ENCODE data around the gene COPE.

Gene COPE

GRCh38 chr19:18878858-18879578 lies 40.2 kb downstream of the COPE start:
- no peaks in the 10 kb centered on the region for H3K36me3 ChIP-seq
- H3K27me3 ChIP-seq, result no peaks in the 10 kb centered on the region
- no peak overlapping the region for H3K27ac ChIP-seq
- TF ChIP-seq CTCF (IDR thresholded peaks at IDR 0.05), result no peak
- no peak overlapping the region for H3K4me3 ChIP-seq (ENCODE audit: low read depth in 1 of 2, low read length in 1 of 2)
- no peaks in the 10 kb centered on the region for H3K9me3 ChIP-seq
- no peaks in the 10 kb centered on the region for H3K4me1 ChIP-seq (ENCODE audit: control insufficient read depth in 1 of 2, insufficient read depth in 1 of 2, low read depth in 1 of 2, low read length in 1 of 2)

GRCh38 chr19:18878058-18878797 lies 41.0 kb downstream of the COPE start:
- Histone ChIP-seq H3K27me3 (no peaks in the 10 kb centered on the region), H3K27ac (no peak overlapping the region), H3K9me3 (no peaks in the 10 kb centered on the region), H3K36me3 (no peaks in the 10 kb centered on the region), H3K4me1 (ENCODE audit: control insufficient read depth in 1 of 2, insufficient read depth in 1 of 2, low read depth in 1 of 2, low read length in 1 of 2) (no peaks in the 10 kb centered on the region), H3K4me3 (ENCODE audit: low read depth in 1 of 2, low read length in 1 of 2) (no peak overlapping the region)
- no peak for TF ChIP-seq CTCF (IDR thresholded peaks at IDR 0.05)

GRCh38 chr19:18876865-18877264 lies 42.3 kb downstream of the COPE start:
- no peaks in the 10 kb centered on the region for H3K4me1 ChIP-seq (ENCODE audit: control insufficient read depth in 1 of 2, insufficient read depth in 1 of 2, low read depth in 1 of 2, low read length in 1 of 2)
- H3K9me3 ChIP-seq, result no peaks in the 10 kb centered on the region
- H3K4me3 ChIP-seq (ENCODE audit: low read depth in 1 of 2, low read length in 1 of 2), result no peak overlapping the region
- no peak for TF ChIP-seq CTCF (IDR thresholded peaks at IDR 0.05)
- H3K27me3 ChIP-seq, result no peaks in the 10 kb centered on the region
- H3K27ac ChIP-seq, result no peak overlapping the region
- no peaks in the 10 kb centered on the region for H3K36me3 ChIP-seq

- Histone ChIP-seq H3K27me3 (peaks cover 8% of the 10 kb centered on the region), H3K4me1 (ENCODE audit: control insufficient read depth in 1 of 2, insufficient read depth in 1 of 2, low read depth in 1 of 2, low read length in 1 of 2) (no peaks in the 10 kb centered on the region), H3K27ac (no peak overlapping the region), H3K4me3 (ENCODE audit: low read depth in 1 of 2, low read length in 1 of 2) (no peak overlapping the region), H3K9me3 (no peaks in the 10 kb centered on the region), H3K36me3 (no peaks in the 10 kb centered on the region)
- no peak for TF ChIP-seq CTCF (IDR thresholded peaks at IDR 0.05)
Measured at GRCh38 chr19:18875726-18876125, 43.5 kb downstream of the COPE start.

GRCh38 chr19:18871543-18871942 lies 47.6 kb downstream of the COPE start:
- Histone ChIP-seq H3K27me3 (peaks cover 33% of the 10 kb centered on the region), H3K27ac (no peak overlapping the region), H3K36me3 (peaks cover 20% of the 10 kb centered on the region), H3K4me3 (ENCODE audit: low read depth in 1 of 2, low read length in 1 of 2) (no peak overlapping the region), H3K9me3 (no peaks in the 10 kb centered on the region), H3K4me1 (ENCODE audit: control insufficient read depth in 1 of 2, insufficient read depth in 1 of 2, low read depth in 1 of 2, low read length in 1 of 2) (peaks cover 0 to 10% of the 10 kb centered on the region in 2 experiments)
- no peak for TF ChIP-seq CTCF (IDR thresholded peaks at IDR 0.05)
